Measurements from ENCODE around the gene CDKN1C.

The CDKN1C gene

GRCh38 chr11:2904153-2905052 lies 18.8 kb upstream of the CDKN1C start:
- DNase-seq = no peak

- no peak for DNase-seq
These were observed 18.1 kb upstream of the CDKN1C start for GRCh38 chr11:2903672-2904011.

GRCh38 chr11:2902784-2903671 lies 17.5 kb upstream of the CDKN1C start:
- no peak for DNase-seq

- peak; percentile 87 for DNase-seq
These were observed 16.5 kb upstream of the CDKN1C start for GRCh38 chr11:2901854-2902783.

GRCh38 chr11:2901196-2901796 lies 15.7 kb upstream of the CDKN1C start:
- no peak for DNase-seq

GRCh38 chr11:2899080-2899783 lies 13.7 kb upstream of the CDKN1C start:
- no peak for DNase-seq

GRCh38 chr11:2898366-2899079 lies 12.9 kb upstream of the CDKN1C start:
- no peak for DNase-seq

GRCh38 chr11:2897048-2897447 lies 11.5 kb upstream of the CDKN1C start:
- no peak for DNase-seq

- no peak for DNase-seq
These were observed 10.5 kb upstream of the CDKN1C start for GRCh38 chr11:2896047-2896446.

- DNase-seq = no peak
These were observed 8.4 kb upstream of the CDKN1C start for GRCh38 chr11:2893935-2894334.

- DNase-seq = no peak
These were observed 7.5 kb upstream of the CDKN1C start for GRCh38 chr11:2892967-2893528.

- DNase-seq = no peak
These were observed 6.8 kb upstream of the CDKN1C start for GRCh38 chr11:2892215-2892966.

GRCh38 chr11:2891326-2892214 lies 6.0 kb upstream of the CDKN1C start:
- no peak for DNase-seq

- DNase-seq = peak; percentile 56
These were observed 5.1 kb upstream of the CDKN1C start for GRCh38 chr11:2890466-2891294.

GRCh38 chr11:2889362-2890273 lies 4.0 kb upstream of the CDKN1C start:
- no peak for DNase-seq

- no peak for DNase-seq
These were observed 2.8 kb upstream of the CDKN1C start for GRCh38 chr11:2888266-2888968.

All from NCI-H1436 treated with DMSO at 0.1 percent for 48 hours (cell line).